ENCODE measurements around the gene HGFAC.
"Not testable (repeated sequence)": the region's sequence is repeated elsewhere in the genome, so short reads cannot be mapped to it uniquely, and the experiment has no call there.

Gene HGFAC

DNA sequence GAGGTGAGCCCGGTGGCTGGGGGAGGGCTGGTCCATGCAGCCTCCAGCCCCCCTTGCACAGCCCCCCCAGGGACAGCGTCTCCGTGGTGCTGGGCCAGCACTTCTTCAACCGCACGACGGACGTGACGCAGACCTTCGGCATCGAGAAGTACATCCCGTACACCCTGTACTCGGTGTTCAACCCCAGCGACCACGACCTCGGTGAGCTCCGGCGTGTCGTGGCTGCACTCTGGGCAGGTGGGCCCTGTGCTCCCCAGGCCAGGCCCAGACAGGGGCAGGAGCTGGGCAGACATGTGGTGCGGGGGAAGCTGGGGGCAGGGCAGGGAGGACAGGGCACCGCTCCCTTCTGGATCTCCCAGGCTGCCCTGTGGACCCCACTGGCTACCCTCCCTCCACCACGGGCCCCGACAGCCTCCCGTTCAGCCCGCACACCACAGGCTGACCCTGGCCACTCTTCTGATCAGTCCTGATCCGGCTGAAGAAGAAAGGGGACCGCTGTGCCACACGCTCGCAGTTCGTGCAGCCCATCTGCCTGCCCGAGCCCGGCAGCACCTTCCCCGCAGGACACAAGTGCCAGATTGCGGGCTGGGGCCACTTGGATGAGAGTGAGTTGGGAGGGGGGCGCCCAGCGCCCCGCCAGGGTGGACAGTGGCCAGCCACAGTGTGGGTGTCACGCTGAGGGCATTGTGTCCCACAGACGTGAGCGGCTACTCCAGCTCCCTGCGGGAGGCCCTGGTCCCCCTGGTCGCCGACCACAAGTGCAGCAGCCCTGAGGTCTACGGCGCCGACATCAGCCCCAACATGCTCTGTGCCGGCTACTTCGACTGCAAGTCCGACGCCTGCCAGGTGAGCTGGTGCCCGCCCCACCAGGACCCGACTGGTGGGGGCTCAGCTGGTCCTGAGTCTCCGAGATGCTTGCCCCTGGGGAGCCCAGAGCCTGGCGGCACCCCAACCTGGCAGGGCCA is 5.9 kb downstream of the HGFAC start:
- no peak overlapping the region for H3K4me3 ChIP-seq
- no peak for DNase-seq (ENCODE audit: low spot score)
- TF ChIP-seq, protein P1, sequence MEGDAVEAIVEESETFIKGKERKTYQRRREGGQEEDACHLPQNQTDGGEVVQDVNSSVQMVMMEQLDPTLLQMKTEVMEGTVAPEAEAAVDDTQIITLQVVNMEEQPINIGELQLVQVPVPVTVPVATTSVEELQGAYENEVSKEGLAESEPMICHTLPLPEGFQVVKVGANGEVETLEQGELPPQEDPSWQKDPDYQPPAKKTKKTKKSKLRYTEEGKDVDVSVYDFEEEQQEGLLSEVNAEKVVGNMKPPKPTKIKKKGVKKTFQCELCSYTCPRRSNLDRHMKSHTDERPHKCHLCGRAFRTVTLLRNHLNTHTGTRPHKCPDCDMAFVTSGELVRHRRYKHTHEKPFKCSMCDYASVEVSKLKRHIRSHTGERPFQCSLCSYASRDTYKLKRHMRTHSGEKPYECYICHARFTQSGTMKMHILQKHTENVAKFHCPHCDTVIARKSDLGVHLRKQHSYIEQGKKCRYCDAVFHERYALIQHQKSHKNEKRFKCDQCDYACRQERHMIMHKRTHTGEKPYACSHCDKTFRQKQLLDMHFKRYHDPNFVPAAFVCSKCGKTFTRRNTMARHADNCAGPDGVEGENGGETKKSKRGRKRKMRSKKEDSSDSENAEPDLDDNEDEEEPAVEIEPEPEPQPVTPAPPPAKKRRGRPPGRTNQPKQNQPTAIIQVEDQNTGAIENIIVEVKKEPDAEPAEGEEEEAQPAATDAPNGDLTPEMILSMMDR (IDR thresholded peaks at IDR 0.05), result no peak
- H3K27ac ChIP-seq, result no peak overlapping the region

DNA sequence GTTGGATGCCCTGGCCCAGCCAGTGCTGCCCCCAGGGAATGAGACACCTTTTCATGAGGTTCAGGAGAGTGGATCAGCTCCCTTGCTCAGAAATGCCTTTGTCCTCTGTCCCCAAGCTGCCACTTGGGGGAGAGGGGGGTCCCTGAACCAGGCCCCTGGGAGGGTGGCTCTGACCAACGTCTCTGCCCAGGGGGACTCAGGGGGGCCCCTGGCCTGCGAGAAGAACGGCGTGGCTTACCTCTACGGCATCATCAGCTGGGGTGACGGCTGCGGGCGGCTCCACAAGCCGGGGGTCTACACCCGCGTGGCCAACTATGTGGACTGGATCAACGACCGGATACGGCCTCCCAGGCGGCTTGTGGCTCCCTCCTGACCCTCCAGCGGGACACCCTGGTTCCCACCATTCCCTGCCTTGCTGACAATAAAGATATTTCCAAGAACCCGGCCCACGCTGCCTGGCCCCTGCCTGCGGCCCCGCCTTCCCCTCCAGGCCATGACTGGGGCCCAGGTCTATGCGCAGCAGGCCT is 7.3 kb downstream of the HGFAC start:
- Histone ChIP-seq H3K27ac (no peak overlapping the region), H3K4me3 (no peak overlapping the region)
- DNase-seq (ENCODE audit: low spot score), result no peak
- TF ChIP-seq, protein P1 (IDR thresholded peaks at IDR 0.05), result no peak

DNA sequence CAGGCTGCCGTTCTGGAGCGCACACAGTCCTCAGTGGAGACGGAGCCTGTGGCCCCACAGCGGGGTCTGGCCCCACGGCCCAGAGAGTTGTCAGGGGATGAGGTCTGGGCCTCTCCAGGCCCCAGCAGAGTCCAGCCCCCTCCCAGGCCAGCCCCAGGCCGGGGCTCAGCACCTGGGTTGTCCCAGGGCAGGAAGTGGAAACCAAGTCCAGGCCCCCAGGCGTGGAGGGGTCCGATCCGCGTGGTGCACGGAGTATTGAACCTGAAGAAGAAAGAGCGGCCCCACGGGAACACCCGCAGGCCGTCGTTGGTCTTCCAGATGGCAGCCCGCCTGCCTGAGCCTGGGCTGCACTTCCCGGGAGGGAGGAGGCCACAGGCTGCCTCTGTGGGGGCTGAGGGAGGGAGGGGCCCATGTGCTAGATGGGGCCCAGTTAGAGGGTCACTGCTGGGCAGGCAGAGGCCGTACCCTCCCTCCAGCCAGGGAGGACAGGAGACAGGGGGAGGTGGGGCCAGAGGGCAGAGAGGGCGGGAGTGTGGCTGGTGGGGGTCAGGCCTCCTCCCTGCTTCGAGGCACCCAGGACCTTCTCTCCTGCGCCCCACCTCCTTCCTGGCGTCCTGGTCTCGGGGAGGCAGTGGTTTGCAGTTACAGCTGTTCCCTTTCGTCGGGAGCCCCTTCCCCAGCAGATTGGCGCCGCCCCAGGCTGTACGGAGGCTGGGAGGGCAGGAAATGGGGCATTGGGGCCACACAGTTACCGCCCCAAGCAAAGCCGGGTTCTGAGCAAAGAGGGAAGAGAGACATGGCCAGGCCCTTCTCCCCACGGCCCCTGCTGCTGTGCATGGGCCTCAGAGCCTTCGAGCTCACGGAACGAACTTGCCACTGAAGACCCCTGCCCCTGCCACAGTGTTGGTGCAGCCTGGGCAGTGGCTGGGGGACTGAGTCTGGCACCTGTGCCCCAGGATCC is 8.1 kb downstream of the HGFAC start:
- Histone ChIP-seq H3K27ac (no peak overlapping the region), H3K4me3 (no peak overlapping the region)
- TF ChIP-seq, protein P1 (IDR thresholded peaks at IDR 0.05), result no peak
- DNase-seq (ENCODE audit: low spot score), result no peak

DNA sequence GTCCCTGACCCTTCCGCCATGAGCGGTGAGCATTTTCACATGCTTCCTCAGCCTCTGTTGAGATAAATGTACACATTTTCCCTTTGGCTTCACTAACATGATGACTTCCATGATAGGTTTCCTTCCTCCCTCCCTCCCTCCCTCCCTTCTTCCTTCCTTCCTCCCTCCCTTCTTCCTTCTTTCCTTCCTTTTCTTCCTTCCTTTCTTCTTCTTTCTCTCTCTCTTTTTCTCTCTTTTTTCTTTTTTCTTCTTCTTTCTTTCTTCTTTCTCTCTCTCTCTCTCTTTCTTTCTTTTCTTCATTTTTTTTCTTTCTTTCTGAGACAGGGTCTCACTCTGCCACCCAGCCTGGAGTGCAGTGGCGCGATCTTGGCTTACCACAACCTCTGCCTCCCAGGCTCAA is 8.9 kb downstream of the HGFAC start:
- Histone ChIP-seq H3K27ac (no peak overlapping the region), H3K4me3 (no peak overlapping the region)
- TF ChIP-seq, protein P1 (IDR thresholded peaks at IDR 0.05), result no peak
- DNase-seq (ENCODE audit: low spot score), result no peak

DNA sequence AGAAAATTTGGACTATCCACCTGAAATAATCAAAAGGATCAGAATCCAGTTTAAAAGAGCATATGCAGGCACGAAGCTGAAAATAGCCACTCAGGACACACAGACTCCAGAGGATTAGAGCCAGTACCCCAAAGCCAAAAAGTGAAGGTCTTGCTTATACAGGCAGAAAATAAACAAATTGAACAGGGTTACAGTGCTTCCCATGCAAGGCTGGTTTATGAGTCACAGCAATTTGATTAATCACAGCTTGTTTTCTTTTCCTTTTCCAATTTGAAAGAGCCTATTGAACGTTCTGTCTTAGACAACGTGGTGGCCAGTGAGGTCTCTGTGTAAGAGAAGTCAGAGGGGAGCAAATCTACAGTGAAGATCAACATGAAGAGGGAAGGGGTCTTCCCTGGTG is 10.2 kb downstream of the HGFAC start:
- Histone ChIP-seq H3K4me3 (no peak overlapping the region), H3K27ac (no peak overlapping the region)
- TF ChIP-seq, protein P1 (IDR thresholded peaks at IDR 0.05), result no peak
- DNase-seq (ENCODE audit: low spot score), result no peak

DNA sequence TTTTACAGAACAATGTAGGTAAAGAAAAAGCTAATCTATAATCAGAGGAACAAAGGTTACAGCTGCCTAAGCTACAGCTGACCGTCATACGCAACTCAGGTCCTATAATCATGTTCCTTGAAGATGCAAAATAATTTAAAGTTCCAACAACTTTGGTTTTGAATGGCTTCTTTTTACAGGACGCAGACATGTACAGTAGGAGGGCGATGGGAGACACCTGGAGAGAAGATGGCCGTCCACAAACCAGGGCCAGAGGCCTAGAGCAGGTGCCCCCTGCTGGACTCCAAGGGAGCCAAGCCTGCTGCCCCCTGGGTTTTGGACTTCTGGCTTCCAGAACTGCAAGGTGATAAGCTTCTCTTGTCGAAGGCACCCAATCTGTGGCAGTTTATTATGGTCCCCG is 10.6 kb downstream of the HGFAC start:
- Histone ChIP-seq H3K27ac (no peak overlapping the region), H3K4me3 (no peak overlapping the region)
- TF ChIP-seq, protein P1 (IDR thresholded peaks at IDR 0.05), result no peak
- DNase-seq (ENCODE audit: low spot score), result no peak

DNA sequence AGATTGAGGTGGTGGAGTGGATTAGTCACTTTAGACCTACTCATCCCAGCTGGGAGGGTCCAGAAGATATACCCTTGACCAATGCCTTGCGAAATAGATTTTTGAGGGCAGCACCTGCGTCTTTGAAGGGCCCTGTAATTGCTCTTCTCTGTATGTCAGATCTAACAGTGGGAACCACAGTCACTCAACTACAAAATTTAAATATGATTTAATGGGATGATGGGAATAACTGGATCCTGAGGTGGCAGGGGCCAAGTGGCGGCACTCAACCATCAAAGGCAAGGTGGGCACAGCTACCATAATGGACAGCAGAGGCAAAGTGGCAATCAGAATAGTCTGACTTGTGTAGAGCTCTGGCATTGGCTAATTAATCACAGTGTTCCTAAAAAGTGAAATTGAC is 13.8 kb downstream of the HGFAC start:
- not testable (repeated sequence) for H3K27ac ChIP-seq; H3K4me3 ChIP-seq; DNase-seq (ENCODE audit: low spot score)
